ENCODE measurements around the gene RAPH1.

DNA sequence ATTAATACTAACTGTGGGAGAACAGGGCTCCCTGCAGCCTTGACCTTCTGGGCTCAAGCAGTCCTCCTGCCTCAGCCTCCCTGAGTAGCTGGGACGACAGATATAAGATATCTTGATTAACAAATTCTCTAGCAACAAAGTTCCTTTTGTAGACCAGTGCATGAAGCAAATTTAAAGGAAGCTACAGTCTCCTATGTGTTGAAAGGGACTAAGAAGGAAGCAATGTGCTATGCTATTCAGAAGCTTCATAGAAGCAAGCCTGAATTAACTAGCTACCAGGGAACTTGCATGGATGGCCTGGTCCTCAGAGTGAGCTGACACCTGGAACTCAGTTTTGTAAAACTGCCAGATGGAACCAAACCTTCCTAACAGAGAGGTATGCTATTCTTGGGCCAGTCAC is 33.2 kb downstream of the RAPH1 start:
- TF ChIP-seq, protein P1, sequence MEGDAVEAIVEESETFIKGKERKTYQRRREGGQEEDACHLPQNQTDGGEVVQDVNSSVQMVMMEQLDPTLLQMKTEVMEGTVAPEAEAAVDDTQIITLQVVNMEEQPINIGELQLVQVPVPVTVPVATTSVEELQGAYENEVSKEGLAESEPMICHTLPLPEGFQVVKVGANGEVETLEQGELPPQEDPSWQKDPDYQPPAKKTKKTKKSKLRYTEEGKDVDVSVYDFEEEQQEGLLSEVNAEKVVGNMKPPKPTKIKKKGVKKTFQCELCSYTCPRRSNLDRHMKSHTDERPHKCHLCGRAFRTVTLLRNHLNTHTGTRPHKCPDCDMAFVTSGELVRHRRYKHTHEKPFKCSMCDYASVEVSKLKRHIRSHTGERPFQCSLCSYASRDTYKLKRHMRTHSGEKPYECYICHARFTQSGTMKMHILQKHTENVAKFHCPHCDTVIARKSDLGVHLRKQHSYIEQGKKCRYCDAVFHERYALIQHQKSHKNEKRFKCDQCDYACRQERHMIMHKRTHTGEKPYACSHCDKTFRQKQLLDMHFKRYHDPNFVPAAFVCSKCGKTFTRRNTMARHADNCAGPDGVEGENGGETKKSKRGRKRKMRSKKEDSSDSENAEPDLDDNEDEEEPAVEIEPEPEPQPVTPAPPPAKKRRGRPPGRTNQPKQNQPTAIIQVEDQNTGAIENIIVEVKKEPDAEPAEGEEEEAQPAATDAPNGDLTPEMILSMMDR (IDR thresholded peaks at IDR 0.05; ENCODE audit: insufficient read depth, low read length) = no peak
- no peak for TF ChIP-seq SPI1 (IDR thresholded peaks at IDR 0.05; ENCODE audit: borderline replicate concordance, low read depth)

Measured in HL-60 (cell line).